Measurements from ENCODE around the gene CTNNA2.

CTNNA2 gene

DNA sequence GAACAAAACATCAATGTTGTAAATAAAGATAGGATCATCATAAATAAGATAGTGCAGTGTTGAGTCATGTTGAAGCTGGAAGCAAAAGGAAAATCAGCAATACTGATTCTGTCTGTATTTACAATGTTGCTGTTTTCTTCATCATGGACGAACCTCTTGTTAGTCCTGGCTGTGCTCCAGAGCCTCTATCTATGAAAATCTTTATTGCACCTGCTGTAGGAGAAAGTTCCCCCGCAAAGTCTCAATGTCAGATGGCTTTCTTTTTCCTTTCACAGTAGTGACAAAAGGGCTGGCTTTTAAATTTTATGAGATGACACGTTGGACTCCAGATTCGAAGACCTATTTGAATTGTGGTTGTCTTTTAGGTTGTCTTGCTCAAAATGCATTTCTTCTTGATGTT lies 890.2 kb downstream of the CTNNA2 start:
- DNase-seq (ENCODE audit: low spot score) = no peak

DNA sequence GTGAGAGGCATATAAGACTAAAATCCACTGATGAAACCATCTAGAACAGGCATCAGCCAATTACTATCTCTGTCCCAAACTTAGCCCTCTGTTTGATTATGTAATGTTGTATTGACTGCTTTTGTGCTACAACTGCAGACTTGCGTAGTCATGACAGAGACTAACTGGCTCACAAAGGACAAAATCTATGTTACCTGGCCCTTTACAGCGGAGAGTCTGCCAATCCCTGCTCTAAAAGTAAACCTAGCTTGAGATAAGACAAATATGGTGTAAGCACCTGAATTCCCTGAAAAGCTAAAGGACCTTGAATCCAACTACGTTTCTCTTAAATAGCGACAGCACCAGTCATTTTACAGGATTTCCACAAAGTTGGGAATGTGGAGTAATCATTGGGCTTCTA lies 894.5 kb downstream of the CTNNA2 start:
- no peak for DNase-seq (ENCODE audit: low spot score)

DNA sequence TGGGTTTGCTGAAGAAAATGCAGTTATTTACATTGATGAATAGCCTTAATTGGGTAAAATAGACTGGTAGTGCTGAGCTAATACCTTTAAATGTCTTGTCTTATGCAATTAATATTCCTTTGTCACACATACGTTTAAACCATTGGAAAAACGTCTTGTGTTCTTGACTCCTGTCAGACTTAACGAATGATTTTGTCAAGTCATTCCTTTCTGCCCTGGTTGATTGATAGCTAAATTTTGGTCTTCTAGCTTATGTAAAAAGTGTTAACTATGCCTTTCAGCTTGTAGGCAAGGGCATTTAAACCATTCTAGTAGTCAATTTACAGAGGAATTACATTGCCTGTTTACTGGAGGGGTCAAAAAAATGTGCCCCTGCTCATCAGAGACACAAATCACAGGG lies 897.5 kb downstream of the CTNNA2 start:
- DNase-seq (ENCODE audit: low spot score) = no peak

DNA sequence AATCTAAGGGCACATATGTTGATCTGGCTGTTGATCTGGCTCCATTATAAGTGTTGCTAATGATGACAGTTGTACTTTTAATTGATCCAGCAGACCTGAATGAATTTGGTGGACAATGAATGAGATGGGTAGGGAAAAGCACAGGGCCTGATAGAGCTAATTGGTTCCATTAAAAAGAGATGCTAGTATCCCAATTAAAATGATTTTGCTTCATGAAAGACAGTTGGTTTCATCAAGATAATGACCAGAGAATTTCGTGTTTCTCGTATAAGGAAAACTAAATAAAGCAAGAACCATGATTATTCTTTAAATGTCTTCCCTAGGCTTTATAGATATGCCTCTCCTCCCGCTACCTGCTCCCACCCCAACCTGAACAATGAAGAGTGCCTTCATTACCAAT lies 900.3 kb downstream of the CTNNA2 start:
- no peak for DNase-seq (ENCODE audit: low spot score)

DNA sequence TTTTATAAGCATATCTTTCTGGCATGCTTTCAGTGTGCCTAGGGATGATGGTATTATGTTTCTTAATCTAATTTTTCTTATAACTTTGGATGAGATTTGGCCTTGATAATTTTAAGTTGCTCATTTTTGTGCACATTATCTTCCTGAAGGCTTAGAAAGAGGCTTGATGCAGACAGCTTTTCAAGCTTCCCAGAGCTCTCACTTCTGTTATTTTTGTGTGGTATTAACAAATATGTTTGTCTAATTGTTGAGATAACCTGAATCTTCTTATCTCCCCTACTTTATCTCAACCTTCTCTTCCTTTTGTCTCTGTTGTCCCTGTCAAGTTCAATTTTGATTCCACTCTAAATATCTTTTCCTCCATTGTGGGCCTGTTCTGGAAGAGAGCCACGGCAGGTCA lies 904.9 kb downstream of the CTNNA2 start:
- no peak for DNase-seq (ENCODE audit: low spot score)

DNA sequence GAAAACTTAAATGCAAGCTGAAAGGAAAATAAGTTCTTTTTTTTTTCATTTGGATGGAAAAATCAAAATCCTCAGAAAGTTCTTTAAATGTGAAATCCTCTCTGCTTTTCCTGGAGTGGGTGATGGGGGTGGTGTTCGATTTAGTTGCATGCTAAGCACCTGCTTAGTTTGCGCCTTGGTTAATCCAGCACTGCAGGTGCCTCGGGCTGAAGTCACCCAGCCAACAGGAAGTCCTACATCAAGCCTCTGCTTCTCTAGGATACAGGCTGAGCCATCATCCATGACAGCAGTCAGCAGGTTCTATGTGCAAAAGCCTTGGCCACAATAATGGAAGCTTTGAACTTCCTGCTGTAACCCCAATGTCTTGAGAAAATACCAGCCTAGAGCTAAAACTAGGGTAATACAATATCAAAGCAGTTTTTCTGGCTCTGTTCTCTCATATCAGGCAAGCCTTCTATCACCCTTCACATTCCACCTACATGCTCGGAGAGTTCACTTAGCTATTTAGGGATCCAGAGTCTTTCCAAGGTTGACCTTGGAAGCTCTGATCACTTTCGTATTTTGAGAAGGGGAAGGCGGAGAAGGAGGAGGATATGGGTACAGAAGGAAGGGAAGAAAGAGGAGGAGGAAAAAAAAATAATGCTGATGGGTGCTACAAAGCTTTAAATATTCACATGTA lies 907.8 kb downstream of the CTNNA2 start:
- no peak for DNase-seq (ENCODE audit: low spot score)

DNA sequence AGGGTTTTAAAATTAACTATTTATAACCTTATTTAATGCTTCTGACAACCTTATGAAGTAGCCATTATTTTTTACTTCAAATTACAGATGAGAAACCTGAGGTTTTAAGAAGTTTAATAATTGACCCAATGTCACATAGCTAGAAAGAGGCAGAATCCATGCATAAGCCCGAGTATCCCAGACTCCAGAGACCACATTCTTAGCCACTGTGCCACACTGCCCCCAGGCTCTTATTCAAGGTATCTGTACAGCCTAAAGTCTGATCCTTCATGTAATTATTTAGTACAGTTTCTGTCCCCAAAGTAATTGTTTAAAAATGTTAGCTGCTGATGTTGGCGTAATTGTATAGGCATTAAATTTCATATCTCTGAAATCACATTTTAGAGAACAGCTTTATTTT lies 916.4 kb downstream of the CTNNA2 start:
- no peak for DNase-seq (ENCODE audit: low spot score)

DNA sequence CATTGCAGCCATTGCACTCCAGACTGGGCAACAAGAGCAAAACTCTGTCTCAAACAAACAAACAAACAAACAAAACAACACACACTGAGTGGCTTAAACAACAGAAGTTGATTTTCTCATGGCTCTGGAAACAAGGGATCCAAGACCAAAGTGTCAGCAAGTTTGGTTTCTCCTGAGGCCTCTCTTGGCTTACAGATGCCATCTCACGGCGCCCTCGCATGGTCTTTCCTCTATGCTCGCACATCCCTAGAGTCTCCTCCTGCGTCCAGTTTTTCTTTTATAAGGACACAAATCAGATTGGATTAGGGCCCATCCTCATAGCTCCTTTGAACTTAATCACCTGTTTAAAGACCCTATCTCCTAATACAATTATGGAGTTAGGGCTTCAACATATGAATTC lies 925.1 kb downstream of the CTNNA2 start:
- DNase-seq (ENCODE audit: low spot score) = no peak

DNA sequence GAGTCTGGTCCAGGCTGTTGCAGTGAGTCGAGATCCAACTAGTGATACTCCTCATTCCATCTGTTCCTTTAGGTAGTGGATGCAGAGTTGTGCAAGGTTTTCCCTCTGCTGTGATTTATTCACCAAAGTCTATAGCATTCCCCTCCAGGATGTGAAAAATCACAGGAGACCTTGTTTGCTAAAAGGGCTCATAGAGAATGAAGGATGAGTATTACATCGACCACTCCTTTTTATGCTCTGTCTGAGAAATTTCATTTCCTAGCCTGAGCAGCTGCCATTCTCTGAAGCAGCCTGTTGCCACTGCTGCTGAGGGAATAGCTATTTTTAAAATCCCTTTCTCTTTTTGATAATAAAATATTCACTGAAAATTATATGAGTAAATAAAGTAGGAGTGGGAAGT lies 925.8 kb downstream of the CTNNA2 start:
- no peak for DNase-seq (ENCODE audit: low spot score)

DNA sequence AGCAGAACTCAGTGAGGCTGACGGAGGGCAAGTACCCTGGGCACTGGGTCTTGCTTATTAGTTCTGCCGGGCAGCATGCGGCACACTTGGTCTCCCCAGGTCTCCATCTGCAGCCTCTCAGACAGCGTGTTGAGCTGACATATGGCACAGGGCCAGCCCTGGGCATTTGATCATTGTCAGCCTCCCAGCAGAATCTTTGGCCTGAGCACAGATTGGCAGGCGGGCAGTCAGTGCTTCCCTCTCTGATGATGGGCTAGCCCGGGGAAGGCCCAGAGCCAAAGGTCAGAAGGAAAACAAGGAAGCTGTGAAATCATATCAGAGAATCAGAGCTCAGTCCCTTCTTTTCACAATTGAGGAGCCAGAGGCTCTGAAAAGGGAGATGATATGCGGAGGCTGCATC lies 941.8 kb downstream of the CTNNA2 start:
- DNase-seq (ENCODE audit: low spot score) = no peak

DNA sequence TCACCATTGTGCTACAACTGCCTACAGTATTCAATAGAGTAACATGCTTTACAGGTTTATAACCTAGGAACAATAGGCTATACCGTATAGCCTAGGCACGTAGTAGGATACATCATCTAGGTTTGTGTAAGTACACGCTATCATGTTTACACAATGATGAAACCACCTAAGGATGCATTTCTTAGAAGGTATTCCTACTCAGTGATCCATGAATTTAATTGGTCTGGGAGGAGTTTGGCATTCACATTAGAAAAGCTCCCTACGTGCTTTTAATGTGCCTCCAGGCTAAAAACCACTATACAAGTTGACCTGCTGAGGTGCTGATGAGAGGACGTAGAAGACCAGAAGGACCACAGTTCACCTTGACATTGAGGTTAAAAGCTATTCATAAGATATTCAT lies 946.2 kb downstream of the CTNNA2 start:
- DNase-seq (ENCODE audit: low spot score) = no peak

DNA sequence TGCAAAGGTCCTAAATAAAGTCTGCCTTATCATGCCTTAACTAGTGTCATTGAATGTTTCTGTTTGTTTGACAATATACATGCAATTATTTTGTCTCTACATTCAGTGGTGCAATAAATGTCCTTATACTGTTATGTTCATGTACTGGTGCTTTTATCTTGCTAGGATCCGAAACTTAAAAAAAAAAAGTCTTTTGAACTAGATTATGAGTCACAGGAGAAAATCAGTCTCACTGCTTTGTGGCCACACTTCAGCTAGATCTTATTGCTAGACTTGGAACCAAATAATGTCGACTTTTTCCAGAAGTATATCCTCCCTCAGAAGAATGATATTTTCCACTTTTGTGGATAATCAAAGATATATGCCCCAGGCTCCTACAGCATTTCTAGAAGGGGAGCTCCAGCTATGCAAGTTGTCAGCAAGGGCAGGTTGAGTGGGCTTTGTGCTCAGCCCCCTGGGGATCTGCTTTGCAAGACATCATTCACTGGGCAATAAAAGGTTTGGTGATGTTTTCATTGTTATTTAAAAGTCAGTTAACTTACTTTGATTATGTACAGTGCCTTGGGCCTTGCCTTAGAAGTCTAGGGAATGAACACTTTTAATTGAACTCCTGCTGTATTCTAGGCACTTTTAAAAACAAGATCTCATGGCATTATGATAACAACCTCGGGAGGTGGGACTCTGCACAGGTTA lies 948.8 kb downstream of the CTNNA2 start:
- DNase-seq (ENCODE audit: low spot score) = no peak

DNA sequence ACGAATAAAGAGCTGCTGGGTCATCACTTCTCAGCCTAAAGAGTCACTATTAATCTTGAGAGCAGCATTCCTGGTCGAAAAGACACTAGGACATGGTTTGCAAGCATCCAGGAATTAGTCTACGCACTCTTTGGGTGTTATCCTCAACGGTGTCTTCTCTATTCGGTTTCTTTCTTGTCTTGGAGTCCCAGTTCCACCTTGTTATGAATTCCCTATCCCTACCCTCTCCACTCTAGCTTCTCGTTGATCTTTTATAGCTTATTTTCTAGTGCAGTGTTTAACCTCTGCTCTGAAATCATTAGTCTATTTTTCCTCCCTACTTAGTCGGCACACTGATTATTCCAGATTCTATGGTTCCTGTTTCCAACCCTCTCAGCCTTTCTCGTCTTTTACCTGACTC lies 949.8 kb downstream of the CTNNA2 start:
- DNase-seq (ENCODE audit: low spot score) = no peak

DNA sequence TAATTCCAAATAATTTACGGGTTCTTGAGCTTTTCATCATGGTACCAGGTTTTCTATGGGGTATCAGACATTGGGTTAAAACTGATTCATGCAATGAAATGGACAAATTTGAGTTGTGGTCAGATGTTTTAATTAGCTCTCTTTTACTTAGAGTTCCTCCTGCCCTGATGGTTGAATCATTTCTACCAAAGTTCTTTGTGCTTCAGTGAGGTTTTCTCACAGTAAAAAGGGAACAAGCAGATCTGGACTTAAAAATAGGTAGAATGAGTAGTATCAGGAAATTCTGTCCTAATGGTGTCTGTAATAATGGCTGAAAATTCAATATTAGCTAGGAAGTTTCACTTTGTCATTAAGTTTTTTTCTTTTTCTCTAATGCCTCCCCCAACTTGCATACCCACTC lies 951.4 kb downstream of the CTNNA2 start:
- DNase-seq (ENCODE audit: low spot score) = no peak

DNA sequence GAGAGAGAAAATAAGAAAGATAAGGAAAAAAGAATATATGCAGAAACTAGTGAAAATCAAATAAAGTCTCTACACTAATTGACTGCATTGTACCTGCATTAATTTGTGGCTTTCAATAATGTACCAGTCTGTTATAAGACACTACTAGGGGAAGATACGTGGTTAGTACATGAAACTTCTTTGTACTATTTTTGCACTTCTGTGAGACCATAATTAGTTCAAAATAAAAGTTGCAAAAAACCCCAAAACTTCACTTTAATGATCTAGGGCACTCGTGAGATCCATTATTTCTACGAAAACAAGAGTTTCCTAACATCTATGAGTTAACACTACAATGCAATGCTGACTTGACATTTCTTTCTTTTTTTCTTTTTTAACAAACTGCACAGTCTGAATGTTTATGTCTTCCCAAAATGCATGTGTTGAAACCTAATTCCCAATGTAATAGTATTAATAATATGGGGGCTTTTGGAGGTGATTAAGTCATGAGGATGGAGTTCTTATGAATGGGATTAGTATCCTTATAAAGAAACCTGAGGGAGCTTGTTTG lies 954.5 kb downstream of the CTNNA2 start:
- no peak for DNase-seq (ENCODE audit: low spot score)

DNA sequence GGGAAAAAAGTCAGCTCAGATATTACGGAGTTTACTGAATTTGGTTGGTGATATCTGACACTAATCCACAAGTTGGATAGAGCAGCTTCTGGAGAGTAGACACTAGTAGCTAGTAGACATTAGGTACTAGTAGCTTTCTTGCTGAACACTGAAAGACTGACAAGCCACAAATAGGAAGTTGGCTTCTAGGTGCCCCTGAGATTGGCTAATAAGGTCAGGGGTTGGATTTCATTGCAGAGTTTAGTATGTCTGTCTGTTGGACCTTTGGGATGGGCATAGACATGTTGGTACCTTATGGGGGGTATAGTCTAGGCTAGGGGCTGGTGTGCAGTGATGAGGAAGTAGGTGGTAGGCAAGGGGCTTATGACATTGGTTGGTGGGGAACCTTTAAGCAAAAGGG lies 956.6 kb downstream of the CTNNA2 start:
- no peak for DNase-seq (ENCODE audit: low spot score)

DNA sequence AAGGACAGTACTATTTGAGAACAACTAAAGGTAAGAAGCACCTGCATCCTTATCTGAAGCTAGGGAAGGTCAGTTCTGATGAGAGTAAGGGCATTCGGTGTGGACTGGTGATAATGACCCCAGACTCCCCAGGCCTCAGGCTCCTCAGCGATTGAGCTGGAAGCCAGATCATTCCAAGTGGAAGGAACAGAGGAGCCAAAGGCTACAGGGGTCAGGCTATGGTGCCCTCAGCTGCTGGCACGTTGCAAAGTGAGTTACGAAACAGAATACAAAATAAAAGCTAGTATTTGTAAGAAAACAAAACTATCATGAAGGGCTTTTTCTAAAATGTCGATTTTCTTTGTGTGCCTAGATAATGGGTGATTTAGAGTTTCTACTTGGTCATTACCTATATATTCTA lies 960.2 kb downstream of the CTNNA2 start:
- DNase-seq (ENCODE audit: low spot score) = no peak

DNA sequence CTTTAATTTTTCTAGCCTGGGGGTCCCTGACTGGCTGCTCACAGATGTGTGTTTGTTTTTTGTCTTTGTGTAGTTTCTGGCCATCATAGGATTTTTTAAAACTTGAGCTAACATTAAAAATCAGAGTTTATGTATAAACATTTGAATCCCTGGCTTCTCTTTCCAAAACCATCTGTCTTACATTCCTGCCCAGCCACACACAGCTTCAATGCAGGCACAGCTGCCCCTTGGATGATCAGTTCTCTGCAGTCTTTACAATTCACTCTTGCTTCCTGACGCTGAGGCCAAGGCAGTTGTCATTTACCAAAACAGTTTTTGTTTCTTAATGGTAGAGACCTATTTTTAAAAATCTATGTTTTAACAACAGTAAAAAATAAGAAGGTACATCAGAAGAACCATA lies 960.9 kb downstream of the CTNNA2 start:
- no peak for DNase-seq (ENCODE audit: low spot score)

DNA sequence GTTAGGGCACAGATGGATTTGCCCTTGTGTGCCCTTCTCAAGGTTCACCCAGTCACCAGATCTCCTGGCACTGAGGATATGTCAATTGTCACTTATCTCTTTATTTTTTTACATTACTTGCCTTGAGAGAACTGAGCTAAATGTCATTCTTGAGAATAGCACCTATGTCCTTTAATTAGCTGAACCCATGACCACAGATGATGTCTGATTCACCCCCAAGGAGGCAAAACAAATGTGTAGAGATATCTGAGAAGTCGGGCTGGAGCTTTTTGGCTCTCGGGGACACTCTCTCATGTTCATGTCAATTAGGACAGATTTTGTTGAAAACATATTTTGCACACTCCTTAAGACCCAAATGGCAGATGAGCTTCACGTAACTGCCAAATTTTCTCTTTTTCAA lies 963.1 kb downstream of the CTNNA2 start:
- no peak for DNase-seq (ENCODE audit: low spot score)

DNA sequence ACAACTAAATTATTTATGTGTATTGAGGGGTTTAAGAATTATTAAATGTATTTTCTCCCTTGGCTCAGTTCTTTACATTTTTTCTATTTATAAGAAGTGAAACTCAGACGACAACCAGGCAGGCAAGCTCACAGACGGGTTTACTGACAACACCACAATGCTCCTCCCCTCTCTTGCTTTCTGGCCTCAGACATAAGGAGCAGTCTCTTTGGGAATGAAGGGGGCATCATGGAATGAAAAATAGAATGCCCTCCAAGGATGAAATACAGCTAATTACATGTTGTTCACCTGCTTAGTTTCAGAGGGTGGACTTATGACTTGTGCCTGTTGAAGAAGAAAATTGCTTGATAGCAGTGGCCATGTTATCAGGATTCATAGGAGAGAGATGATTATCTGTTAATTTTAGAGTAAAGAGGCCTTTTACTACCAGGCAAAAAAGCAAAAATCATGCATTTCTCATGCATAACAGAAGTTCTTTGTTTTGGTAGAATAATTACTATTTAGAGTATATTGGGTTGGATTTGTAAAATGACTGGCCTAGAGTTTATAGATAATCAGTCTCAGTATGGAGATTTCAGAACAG lies 963.8 kb downstream of the CTNNA2 start:
- DNase-seq (ENCODE audit: low spot score) = no peak

DNA sequence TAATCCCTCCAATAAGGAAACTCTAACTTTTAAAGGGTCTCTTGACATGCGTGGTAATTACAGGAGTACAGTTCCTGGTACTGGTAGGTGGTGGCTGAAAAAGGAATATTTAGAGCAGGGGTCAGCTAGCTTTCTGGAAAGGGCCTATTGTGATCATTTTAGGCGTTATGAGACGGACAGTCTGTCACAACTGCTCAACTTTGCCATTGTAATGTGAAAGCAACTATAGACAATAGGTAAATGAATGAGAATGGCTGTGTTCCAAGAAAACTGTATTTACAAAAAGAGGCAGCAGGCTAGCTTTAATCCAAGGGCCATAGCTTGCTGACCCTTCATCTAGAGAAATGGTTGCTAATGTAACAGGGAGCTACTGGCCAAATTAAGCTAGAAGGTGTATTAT lies 969.4 kb downstream of the CTNNA2 start:
- no peak for DNase-seq (ENCODE audit: low spot score)

DNA sequence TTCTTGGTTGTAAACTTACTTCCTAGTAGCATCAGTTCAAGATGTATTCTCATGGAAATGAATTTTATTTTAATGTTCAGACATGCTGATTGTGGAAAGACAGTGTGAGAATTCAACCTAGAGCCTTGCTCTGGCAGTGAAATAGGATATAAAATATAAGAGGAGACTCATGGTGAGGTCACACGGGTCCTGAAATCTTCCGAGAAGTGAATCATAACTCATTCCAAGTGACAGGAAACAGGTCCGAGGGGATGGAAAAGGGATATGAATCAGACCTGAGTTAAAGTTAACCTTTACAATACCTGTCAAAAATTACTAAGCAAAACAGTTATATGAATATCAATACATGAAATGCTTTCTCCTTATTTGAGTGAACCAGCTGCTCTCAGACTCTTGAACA lies 976.9 kb downstream of the CTNNA2 start:
- DNase-seq (ENCODE audit: low spot score) = peak; percentile 7

DNA sequence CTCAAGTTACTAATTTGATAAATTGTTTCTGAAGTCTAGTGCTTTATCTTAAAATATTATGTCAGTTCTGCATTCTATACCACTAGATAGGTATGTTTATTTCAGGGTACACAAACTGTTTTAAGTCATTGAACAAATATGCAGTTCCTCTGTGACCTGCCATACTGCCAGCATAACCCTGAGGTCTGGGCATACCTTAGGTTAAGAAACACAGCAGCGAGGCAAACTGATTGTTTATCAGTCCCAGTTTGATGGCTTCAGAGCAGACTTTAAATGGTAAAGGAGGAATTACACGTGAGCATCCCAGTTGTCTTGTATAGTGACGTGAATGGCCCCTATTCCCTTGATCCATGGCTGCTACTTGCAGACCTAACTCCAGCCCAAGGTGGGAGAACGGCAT lies 978.1 kb downstream of the CTNNA2 start:
- no peak for DNase-seq (ENCODE audit: low spot score)

DNA sequence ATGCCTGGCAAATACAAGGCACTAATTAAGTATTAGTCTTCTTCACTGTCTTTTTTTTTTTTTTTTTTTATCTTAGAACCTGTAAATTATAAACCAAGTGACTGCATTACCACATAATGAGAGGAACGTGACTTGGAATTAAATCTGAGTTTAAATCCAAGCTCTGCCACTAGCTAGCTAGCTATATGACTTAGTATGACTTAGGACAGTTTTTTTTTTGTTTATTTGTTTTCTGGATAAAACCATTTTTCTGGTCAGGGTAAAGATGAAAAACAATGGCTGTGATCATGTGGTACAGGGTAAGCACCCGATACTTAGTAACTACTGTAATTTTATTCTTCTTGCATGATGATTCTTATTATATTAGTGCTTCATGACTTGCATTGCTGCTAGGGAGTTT lies 983.5 kb downstream of the CTNNA2 start:
- DNase-seq (ENCODE audit: low spot score) = no peak

All from hepatic stellate cell (primary cell).